Middle frontal gyrus (tissue), 1 donor: ENCODE results near the gene KRTAP9-7.
"Not testable (repeated sequence)": the region's sequence is repeated elsewhere in the genome, so short reads cannot be mapped to it uniquely, and the experiment has no call there.

Experiments
- DNase-seq: peaks from one replicate; pipeline ENCODE4 v3.0.0-alpha.2; 2015; ENCODE audit warnings: low spot score; ENCODE audit errors: extremely low spot score

The KRTAP9-7 gene, protein sequence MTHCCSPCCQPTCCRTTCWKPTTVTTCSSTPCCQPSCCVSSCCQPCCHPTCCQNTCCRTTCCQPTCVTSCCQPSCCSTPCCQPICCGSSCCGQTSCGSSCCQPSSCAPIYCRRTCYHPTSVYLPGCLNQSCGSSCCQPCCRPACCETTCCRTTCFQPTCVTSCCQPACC

DNA sequence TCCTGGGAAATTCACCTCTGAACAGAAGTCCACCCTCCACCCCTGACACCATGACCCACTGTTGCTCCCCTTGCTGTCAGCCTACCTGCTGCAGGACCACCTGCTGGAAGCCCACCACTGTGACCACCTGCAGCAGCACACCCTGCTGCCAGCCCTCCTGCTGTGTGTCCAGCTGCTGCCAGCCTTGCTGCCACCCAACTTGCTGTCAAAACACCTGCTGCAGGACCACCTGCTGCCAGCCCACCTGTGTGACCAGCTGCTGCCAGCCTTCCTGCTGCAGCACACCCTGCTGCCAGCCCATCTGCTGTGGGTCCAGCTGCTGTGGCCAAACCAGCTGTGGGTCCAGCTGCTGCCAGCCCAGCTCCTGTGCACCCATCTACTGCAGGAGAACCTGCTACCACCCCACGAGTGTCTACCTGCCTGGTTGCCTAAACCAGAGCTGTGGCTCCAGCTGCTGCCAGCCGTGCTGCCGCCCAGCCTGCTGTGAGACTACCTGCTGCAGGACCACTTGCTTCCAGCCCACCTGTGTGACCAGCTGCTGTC, at the start of gene KRTAP9-7:
Gene KRTAP9-7, plus strand, starts transcription at position 51 of the 543 bp plus-strand sequence. Its CDS starts 0 bp downstream, at position 51.
- DNase-seq: not testable (repeated sequence)

DNA sequence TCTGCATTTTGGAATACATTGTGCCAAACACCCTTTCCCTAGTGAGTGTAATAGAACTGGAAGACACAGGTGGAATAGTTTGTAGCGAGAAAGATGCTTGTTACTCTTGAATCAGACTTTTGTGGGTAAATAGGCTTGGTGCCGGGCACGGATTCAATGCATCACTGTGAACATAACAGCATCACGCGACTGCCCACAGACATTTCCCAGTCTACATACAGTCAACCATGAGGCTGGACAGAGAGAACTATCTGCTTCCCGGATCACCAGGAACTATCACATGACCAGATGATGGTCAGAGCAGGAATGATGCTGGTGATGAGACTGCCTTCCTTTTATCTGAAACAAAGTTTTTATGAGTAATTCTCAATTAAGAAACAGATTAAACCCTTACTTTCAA, 49.4 kb upstream of the KRTAP9-7 start:
- DNase-seq: no peak

DNA sequence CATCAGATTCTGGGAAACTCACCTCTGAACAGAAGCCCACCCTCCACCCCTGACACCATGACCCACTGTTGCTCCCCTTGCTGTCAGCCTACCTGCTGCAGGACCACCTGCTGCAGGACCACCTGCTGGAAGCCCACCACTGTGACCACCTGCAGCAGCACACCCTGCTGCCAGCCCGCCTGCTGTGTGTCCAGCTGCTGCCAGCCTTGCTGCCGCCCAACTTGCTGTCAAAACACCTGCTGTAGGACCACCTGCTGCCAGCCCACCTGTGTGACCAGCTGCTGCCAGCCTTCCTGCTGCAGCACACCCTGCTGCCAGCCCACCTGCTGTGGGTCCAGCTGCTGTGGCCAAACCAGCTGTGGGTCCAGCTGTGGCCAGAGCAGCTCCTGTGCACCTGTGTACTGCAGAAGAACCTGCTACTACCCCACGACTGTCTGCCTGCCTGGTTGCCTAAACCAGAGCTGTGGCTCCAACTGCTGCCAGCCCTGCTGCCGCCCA, 48.9 kb upstream of the KRTAP9-7 start, which contains the start of gene KRTAP9-2:
Gene KRTAP9-2, plus strand, starts transcription at position 51 of the 498 bp plus-strand sequence. Its CDS starts 7 bp downstream, at position 58.
- DNase-seq: not testable (repeated sequence)

DNA sequence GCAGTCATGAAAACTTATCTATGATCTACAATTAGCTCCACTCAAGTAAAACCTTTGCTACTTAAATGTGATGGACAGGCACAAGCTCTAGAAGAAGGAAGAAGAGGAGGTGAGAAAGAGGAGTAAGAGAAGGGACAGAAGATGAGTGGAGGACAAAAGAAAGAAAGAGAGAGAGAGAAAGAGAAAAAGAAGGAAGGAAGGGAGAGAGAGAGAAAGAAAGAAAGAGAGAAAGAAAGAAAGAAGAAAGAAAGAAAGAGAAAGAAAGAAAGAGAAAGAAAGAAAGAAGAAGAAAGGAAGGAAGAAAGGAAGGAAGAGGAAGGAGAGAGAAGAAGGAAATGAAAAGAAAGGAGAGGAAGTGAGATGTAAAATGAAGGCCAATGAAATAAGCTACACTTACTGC, 45.4 kb upstream of the KRTAP9-7 start:
- DNase-seq: no peak

DNA sequence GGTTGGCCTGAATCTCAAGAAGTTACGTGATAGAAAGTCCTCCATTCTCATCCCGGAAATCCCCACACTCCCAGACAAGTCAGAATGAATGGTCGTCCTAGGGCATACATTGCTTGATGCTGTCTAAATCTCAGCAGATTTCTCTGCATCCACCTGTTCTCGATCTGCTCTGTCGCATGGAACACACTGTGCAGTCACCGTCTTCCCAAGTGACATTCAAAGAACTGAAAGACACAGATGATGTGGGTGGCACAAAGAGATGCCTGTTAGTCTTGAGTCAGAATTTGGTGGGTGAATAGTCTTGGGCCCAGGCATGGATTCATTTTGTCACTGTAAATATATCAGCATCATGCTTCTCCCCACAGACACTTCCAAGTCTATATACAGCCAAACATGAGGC, 43.8 kb upstream of the KRTAP9-7 start:
- DNase-seq: no peak

DNA sequence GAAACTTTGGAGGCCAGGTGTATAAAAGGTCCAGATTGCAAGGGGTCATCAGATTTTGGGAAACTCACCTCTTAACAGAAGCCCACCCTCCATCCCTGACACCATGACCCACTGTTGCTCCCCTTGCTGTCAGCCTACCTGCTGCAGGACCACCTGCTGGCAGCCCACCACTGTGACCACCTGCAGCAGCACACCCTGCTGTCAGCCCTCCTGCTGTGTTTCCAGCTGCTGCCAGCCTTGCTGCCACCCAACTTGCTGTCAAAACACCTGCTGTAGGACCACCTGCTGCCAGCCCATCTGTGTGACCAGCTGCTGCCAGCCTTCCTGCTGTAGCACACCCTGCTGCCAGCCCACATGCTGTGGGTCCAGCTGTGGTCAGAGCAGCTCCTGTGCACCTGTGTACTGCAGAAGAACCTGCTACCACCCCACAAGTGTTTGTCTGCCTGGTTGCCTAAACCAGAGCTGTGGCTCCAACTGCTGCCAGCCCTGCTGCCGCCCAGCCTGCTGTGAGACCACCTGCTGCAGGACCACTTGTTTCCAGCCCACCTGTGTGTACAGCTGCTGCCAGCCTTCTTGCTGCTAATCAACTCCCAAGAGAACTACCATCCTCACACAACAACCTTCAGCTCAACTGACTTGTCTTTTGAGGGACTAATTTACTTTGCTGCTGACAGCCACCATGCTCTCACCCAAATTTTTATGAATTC, 42.9 kb upstream of the KRTAP9-7 start, which contains the start of gene KRTAP9-3:
Gene KRTAP9-3, plus strand, starts transcription at position 51 of the 707 bp plus-strand sequence. Its CDS starts 53 bp downstream, at position 104.
- not testable (repeated sequence) for DNase-seq

DNA sequence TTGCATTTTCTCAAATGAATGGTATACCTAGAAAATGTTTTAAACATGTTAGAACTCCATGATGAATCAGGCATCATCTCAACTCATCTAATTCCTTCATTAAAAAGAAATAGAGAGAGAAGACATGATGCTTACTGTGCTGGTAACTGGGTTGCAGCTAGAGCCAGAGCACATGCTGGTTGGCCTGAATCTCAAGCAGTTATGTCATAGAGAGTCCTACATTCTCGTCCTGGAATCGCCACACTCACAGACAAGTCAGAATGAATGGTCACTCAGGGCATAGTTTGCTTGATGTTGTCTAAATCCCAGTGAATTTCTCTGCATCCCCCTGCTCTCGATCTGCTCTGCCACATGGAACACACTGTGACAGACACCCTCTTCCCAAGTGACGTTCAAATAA, 38.4 kb upstream of the KRTAP9-7 start:
- not testable (repeated sequence) for DNase-seq

DNA sequence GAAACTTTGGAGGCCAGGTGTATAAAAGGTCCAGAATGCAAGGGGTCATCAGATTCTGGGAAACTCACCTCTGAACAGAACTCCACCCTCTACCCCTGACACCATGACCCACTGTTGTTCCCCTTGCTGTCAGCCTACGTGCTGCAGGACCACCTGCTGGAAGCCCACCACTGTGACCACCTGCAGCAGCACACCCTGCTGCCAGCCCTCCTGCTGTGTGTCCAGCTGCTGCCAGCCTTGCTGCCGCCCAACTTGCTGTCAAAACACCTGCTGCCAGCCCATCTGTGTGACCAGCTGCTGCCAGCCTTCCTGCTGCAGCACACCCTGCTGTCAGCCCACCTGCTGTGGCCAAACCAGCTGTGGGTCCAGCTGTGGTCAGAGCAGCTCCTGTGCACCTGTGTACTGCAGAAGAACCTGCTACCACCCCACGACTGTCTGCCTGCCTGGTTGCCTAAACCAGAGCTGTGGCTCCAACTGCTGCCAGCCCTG, 37.5 kb upstream of the KRTAP9-7 start, which contains the start of gene KRTAP9-8:
Gene KRTAP9-8, plus strand, starts transcription at position 51 of the 489 bp plus-strand sequence. Its CDS starts 53 bp downstream, at position 104.
- not testable (repeated sequence) for DNase-seq

DNA sequence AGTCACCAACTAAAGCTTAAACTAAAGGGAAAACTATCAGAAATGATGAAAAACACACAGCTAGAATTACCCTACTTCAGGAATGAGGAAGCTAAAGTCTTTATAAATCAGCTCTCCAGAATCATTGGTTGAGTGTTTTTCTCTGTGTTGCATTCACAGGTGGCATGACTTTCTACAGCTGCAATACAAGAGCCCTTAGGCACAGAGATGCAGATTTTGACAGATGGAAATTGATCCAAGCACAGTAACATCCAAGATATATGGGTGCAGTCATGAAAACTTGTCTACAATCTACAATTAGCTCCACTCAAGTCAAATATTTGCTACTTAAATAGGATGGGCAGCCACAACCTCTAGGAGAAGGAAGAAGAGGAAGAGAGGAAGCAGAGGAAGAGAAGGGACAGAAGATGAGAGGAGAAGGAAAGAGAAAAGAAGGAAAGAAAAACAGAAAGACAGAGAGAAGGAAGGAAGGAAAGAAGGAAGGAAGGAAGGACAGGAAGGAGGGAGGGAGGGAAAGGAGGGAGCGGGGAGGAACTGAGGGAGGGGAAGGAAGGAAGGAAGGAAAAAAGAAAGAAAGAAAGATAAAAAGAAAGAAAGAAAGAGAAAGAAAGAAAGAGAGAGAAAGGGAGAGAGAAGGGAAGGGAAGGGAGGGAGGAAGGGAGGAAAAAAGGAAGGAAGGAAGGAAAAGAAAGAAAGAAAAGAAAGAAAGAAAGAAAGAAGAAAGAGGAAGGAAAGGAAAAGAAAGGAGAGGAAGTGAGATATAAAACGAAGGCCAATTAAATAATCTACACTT, 28.3 kb upstream of the KRTAP9-7 start:
- DNase-seq: not testable (repeated sequence)

DNA sequence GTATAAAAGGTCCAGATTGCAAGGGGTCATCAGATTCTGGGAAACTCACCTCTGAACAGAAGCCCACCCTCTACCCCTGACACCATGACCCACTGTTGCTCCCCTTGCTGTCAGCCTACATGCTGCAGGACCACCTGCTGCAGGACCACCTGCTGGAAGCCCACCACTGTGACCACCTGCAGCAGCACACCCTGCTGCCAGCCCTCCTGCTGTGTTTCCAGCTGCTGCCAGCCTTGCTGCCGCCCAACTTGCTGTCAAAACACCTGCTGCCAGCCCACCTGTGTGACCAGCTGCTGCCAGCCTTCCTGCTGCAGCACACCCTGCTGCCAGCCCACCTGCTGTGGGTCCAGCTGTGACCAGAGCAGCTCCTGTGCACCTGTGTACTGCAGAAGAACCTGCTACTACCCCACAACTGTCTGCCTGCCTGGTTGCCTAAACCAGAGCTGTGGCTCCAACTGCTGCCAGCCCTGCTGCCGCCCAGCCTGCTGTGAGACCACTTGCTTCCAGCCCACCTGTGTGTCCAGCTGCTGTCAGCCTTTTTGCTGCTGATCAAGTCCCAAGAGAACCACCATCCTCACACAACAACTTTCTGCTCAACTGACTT, 25.8 kb upstream of the KRTAP9-7 start, which contains the start of gene KRTAP9-4:
Gene KRTAP9-4, plus strand, starts transcription at position 51 of the 604 bp plus-strand sequence. Its CDS starts 34 bp downstream, at position 85.
- DNase-seq: not testable (repeated sequence)

DNA sequence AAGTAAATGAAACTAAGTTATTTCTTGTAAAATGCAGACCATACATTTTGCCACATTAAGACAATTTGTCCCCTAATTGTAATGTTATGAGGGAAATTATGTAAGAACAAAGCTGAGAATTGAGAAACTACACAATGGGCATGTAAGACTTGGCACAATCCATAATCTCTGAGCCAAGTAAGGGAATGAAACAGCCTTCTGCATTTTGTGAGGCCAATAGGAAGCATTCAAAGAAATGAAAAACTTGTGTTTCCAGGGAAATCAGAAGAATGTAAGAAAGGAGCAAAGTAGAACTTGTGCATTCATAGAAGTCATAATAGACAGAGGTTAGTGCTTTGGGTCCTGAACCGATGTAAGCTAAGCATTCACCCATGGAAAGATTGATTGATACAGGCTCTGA, 24.2 kb upstream of the KRTAP9-7 start:
- no peak for DNase-seq

DNA sequence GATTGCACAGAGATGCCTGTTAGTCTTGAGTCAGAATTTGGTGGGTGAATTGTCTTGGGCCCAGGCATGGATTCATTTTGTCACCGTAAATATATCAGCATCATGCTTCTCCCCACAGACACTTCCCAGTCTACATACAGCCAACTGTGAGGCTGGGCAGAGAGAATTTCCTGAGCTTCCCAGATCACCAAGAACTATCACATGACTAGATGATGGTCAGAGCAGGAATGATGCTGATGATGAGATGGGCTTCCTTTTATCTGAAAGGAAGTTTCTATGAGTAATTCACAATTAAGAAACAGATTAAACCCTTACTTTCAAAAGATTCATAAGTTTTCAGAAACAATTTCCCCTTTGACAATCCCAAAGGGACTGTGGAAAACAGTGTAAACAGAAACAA, 20.6 kb upstream of the KRTAP9-7 start:
- DNase-seq: no peak

DNA sequence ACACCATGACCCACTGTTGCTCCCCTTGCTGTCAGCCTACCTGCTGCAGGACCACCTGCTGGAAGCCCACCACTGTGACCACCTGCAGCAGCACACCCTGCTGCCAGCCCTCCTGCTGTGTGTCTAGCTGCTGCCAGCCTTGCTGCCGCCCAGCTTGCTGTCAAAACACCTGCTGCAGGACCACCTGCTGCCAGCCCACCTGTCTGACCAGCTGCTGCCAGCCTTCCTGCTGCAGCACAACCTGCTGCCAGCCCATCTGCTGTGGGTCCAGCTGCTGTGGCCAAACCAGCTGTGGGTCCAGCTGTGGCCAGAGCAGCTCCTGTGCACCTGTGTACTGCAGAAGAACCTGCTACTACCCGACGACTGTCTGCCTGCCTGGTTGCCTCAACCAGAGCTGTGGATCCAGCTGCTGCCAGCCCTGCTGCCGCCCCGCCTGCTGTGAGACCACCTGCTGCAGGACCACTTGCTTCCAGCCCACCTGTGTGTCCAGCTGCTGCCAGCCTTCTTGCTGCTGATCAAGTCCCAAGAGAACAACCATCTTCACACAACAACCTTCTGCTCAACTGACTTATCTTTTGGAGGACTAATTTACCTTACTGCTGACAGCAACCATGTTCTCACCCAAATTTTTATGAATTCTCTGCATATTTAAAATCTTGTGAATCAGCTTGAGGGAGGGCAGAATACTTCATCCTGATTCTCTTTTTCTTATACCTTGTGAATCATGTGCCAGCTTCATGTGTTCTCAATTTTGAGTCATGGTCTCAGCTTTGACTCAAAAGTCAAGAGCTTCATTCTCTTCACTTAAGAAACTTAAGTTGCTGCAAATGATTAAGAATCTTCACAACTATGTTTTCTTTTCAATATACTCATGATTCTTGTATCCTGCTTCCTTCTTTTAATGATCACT, 19.9 kb upstream of the KRTAP9-7 start, which contains the start of gene KRTAP9-9:
Gene KRTAP9-9, plus strand, starts transcription at position 4 of the 910 bp plus-strand sequence.
- DNase-seq: not testable (repeated sequence)

DNA sequence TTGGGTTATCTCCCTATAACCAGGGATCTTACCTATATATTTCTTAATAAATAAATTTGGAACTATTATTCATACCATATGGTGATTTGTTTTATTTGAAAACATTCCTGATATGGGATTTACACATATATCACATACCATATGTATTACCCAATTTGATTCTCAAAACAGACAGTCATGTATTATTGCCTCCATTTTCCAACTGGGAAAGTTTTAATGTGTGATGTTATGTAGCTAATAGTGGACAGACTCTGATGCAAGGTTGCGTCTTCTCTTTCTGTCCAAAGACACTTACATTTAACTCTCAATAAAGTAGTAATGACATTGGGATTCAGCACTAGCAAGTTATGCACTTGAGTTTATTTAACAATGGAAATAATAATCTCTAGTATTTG, 19.2 kb upstream of the KRTAP9-7 start:
- no peak for DNase-seq

DNA sequence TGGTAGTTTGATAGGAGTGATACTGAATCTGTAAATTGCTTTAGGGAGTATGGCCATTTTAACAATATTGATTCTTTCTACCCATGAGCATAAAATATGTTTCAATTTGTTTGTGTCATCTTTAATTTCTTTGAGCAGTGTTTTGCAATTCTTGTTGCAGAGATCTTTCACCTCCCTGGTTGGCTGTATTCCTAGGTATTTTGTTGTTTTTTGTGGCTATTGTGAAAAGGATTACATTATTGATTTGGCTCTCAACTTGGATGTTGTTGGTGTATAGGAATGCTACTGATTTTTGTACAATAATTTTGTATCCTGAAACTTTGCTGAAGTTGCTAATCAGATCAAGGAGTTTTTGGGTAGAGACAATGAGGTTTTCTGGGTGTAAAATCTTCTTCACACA, 17.1 kb upstream of the KRTAP9-7 start:
- DNase-seq: no peak

DNA sequence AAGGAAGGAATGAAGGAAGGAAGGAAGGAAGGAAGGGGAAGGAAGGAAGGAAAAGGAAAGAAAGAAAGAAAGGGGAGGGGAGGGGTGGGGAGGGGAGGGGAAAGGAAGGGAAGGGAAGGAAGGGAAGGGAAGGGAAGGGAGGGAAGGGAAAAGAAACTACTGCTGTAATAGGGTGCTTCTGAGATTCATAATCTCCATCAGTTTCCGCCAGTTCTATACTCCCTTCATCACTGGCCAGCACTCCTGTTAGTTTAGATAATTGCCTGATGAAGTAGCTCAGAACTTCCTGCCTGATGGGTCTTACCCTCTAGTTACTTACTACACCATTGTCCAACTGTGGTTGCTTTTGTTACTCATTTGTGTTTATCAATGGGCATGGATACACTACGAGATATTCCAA, 12.3 kb upstream of the KRTAP9-7 start:
- no peak for DNase-seq

DNA sequence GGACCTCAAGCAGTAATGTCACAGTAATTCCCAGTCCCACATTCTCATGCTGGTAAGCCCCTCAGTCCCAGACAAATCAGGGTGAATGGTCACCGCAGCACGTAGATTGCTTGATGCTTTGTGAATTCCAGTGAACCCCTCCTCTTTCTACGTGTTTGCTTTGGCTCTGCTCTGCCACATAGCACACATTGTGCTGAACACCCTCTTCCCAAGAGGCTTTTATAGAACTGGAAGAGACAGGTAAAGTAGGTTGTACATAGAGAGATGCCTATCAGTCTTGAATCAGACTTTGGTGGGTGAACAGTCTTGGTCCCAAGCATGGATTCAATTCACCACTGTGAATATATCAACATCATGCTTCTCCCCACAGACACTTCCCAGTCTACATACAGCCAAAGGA, 10.9 kb upstream of the KRTAP9-7 start:
- DNase-seq: no peak

DNA sequence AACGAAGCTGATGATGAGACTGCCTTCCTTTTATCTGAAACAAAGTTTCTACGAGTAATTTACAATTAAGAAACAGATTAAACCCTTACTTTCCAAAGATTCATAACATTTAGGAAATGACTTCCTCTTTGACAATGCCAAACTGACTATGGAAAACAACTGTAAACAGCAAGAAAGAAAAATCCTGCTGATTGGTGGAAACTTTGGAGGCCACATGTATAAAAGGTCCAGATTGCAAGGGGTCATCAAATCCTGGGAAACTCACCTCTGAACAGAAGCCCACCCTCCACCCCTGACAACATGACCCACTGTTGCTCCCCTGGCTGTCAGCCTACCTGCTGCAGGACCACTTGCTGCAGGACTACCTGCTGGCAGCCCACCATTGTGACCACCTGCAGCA, 10.4 kb upstream of the KRTAP9-7 start, which contains the start of gene KRTAP9-6:
Gene KRTAP9-6, plus strand, starts transcription at position 301 of the 400 bp plus-strand sequence. Its CDS starts 0 bp downstream, at position 301.
- DNase-seq: no peak

DNA sequence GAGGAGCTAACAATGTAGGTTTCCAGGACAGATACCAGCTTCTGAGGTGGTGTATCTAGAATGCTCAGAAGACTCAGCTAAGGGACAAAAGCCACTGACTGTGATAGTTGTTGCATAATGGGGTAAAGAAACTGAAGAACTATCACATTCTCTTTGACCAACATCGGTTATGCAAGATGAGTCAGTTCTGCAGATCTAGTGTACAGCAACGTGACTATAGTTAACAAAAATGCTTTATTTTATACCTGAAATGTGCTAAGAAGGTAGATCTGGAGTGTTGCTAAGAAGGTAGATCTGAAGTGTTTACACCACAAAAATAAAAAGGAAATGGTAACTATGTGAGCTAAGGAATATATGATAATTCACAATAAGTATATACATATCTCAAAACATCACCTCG, 7.8 kb upstream of the KRTAP9-7 start:
- no peak for DNase-seq
